ENCODE measurements around the gene CD8B.

CD8B gene

GRCh38 chr2:86781363-86781762 lies 80.3 kb downstream of the CD8B start:
- no peak for DNase-seq (ENCODE audit: insufficient read length, low spot score)
- no peak for FAIRE-seq
- TF ChIP-seq SPI1 (IDR thresholded peaks at IDR 0.05; ENCODE audit: low read depth, low read length) (0 out of 2 replicates have a peak, but pooled peaks have one; percentile 13), POLR2A (IDR thresholded peaks at IDR 0.05; ENCODE audit: low read depth, low read length) (no peak), TAF1 (IDR thresholded peaks at IDR 0.05; ENCODE audit: low read depth, low read length) (no peak)

GRCh38 chr2:86779971-86780370 lies 81.7 kb downstream of the CD8B start:
- TF ChIP-seq PAX5 (IDR thresholded peaks at IDR 0.05; ENCODE audit: insufficient read depth, low read length, severe bottlenecking) (no peak), TAF1 (IDR thresholded peaks at IDR 0.05; ENCODE audit: low read depth, low read length) (no peak)
- FAIRE-seq, result no peak

GRCh38 chr2:86778957-86779356 lies 82.7 kb downstream of the CD8B start:
- FAIRE-seq (no peak), DNase-seq (ENCODE audit: insufficient read length, low spot score) (no peak)
- no peak for TF ChIP-seq POLR2AphosphoS5 (IDR thresholded peaks at IDR 0.05; ENCODE audit: low read depth, low read length)
- TF ChIP-seq POLR2A (IDR thresholded peaks at IDR 0.05; ENCODE audit: low read depth, low read length), result no peak
- TF ChIP-seq SPI1 (IDR thresholded peaks at IDR 0.05; ENCODE audit: low read depth, low read length), result no peak
- no peak for TF ChIP-seq TAF1 (IDR thresholded peaks at IDR 0.05; ENCODE audit: low read depth, low read length)
- TF ChIP-seq PAX5 (IDR thresholded peaks at IDR 0.05; ENCODE audit: insufficient read depth, low read length, severe bottlenecking), result no peak
- no peak for TF ChIP-seq POU2F2 (IDR thresholded peaks at IDR 0.05; ENCODE audit: low read depth, low read length)

More at GRCh38 chr2:86779971-86780370, 81.7 kb downstream of the CD8B start:
- DNase-seq (ENCODE audit: insufficient read length, low spot score), result no peak

- DNase-seq (ENCODE audit: insufficient read length, low spot score), result no peak
- no peak for FAIRE-seq
- TF ChIP-seq POLR2A (IDR thresholded peaks at IDR 0.05; ENCODE audit: low read depth, low read length), result 0 out of 2 replicates have a peak, but pooled peaks have one; percentile 28
- TF ChIP-seq TAF1 (IDR thresholded peaks at IDR 0.05; ENCODE audit: low read depth, low read length), result no peak
Observed at GRCh38 chr2:86776532-86776931, 85.2 kb downstream of the CD8B start.

GRCh38 chr2:86775338-86775737 lies 86.3 kb downstream of the CD8B start:
- DNase-seq (ENCODE audit: insufficient read length, low spot score) (no peak), FAIRE-seq (no peak)
- no peak for TF ChIP-seq SPI1 (IDR thresholded peaks at IDR 0.05; ENCODE audit: low read depth, low read length)
- no peak for TF ChIP-seq POLR2A (IDR thresholded peaks at IDR 0.05; ENCODE audit: low read depth, low read length)
- TF ChIP-seq TAF1 (IDR thresholded peaks at IDR 0.05; ENCODE audit: low read depth, low read length), result no peak
- no peak for TF ChIP-seq POU2F2 (IDR thresholded peaks at IDR 0.05; ENCODE audit: low read depth, low read length)

- FAIRE-seq, result no peak
- DNase-seq (ENCODE audit: insufficient read length, low spot score), result no peak
Observed at GRCh38 chr2:86774862-86775261, 86.8 kb downstream of the CD8B start.

GRCh38 chr2:86772611-86773010 lies 89.1 kb downstream of the CD8B start:
- DNase-seq (ENCODE audit: insufficient read length, low spot score) (no peak), FAIRE-seq (no peak)
- no peak for TF ChIP-seq SPI1 (IDR thresholded peaks at IDR 0.05; ENCODE audit: low read depth, low read length)

More at GRCh38 chr2:86774862-86775261, 86.8 kb downstream of the CD8B start:
- no peak for TF ChIP-seq PAX5 (IDR thresholded peaks at IDR 0.05; ENCODE audit: insufficient read depth, low read length, severe bottlenecking)
- no peak for TF ChIP-seq POU2F2 (IDR thresholded peaks at IDR 0.05; ENCODE audit: low read depth, low read length)
- no peak for TF ChIP-seq TAF1 (IDR thresholded peaks at IDR 0.05; ENCODE audit: low read depth, low read length)
- no peak for TF ChIP-seq POLR2AphosphoS5 (IDR thresholded peaks at IDR 0.05; ENCODE audit: low read depth, low read length)
- no peak for TF ChIP-seq SPI1 (IDR thresholded peaks at IDR 0.05; ENCODE audit: low read depth, low read length)
- no peak for TF ChIP-seq POLR2A (IDR thresholded peaks at IDR 0.05; ENCODE audit: low read depth, low read length)

- FAIRE-seq, result no peak
- DNase-seq (ENCODE audit: insufficient read length, low spot score), result no peak
Observed at GRCh38 chr2:86770816-86771301, 90.8 kb downstream of the CD8B start.

GRCh38 chr2:86769838-86770237 lies 91.8 kb downstream of the CD8B start:
- no peak for DNase-seq (ENCODE audit: insufficient read length, low spot score)
- TF ChIP-seq TAF1 (IDR thresholded peaks at IDR 0.05; ENCODE audit: low read depth, low read length) (no peak), POLR2A (IDR thresholded peaks at IDR 0.05; ENCODE audit: low read depth, low read length) (no peak), SPI1 (IDR thresholded peaks at IDR 0.05; ENCODE audit: low read depth, low read length) (no peak), PAX5 (IDR thresholded peaks at IDR 0.05; ENCODE audit: insufficient read depth, low read length, severe bottlenecking) (no peak), POLR2AphosphoS5 (IDR thresholded peaks at IDR 0.05; ENCODE audit: low read depth, low read length) (no peak), POU2F2 (IDR thresholded peaks at IDR 0.05; ENCODE audit: low read depth, low read length) (no peak)
- FAIRE-seq, result no peak

More at GRCh38 chr2:86770816-86771301, 90.8 kb downstream of the CD8B start:
- TF ChIP-seq SPI1 (IDR thresholded peaks at IDR 0.05; ENCODE audit: low read depth, low read length) (no peak), POLR2AphosphoS5 (IDR thresholded peaks at IDR 0.05; ENCODE audit: low read depth, low read length) (no peak), TAF1 (IDR thresholded peaks at IDR 0.05; ENCODE audit: low read depth, low read length) (no peak), PAX5 (IDR thresholded peaks at IDR 0.05; ENCODE audit: insufficient read depth, low read length, severe bottlenecking) (no peak), POLR2A (IDR thresholded peaks at IDR 0.05; ENCODE audit: low read depth, low read length) (no peak), POU2F2 (IDR thresholded peaks at IDR 0.05; ENCODE audit: low read depth, low read length) (no peak)

GRCh38 chr2:86768189-86768949 lies 93.3 kb downstream of the CD8B start:
- DNase-seq (ENCODE audit: insufficient read length, low spot score) (no peak), FAIRE-seq (no peak)
- TF ChIP-seq PAX5 (IDR thresholded peaks at IDR 0.05; ENCODE audit: insufficient read depth, low read length, severe bottlenecking), result no peak
- TF ChIP-seq TAF1 (IDR thresholded peaks at IDR 0.05; ENCODE audit: low read depth, low read length), result no peak
- TF ChIP-seq SPI1 (IDR thresholded peaks at IDR 0.05; ENCODE audit: low read depth, low read length), result no peak
- no peak for TF ChIP-seq POLR2A (IDR thresholded peaks at IDR 0.05; ENCODE audit: low read depth, low read length)
- no peak for TF ChIP-seq POLR2AphosphoS5 (IDR thresholded peaks at IDR 0.05; ENCODE audit: low read depth, low read length)
- TF ChIP-seq POU2F2 (IDR thresholded peaks at IDR 0.05; ENCODE audit: low read depth, low read length), result no peak

All from GM12891 (cell line).